NAMALWA (cell line): Measurements from ENCODE around the gene WNT5B.
"Not testable (repeated sequence)": the region's sequence is repeated elsewhere in the genome, so short reads cannot be mapped to it uniquely, and the experiment has no call there.

Source experiments
- DNase-seq: peaks from one replicate; pipeline ENCODE4 v3.0.0-alpha.2; 2015; ENCODE audit warnings: low spot score

WNT5B gene

GRCh38 chr12:1598757-1599156, 30.3 kb upstream of the WNT5B start:
- no peak for DNase-seq

DNA sequence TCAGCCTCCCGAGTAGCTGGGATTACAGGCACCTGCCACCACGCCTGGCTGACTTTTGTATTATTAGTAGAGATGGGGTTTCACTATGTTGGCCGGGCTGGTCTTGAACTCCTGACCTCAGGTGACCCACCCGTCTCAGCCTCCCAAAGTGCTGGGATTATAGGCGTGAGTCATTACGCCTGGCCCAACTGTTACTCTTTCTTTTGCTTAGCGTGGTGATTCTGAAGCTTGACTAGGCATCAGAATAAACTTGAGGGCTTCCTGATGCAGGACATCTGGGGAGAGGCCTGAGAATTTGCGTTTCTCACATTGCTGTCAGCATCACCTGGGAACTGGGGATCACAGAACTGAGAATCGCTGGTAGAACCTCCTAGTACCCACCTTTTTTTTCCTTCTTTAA, 26.3 kb upstream of the WNT5B start:
- not testable (repeated sequence) for DNase-seq

GRCh38 chr12:1603269-1603993, 25.6 kb upstream of the WNT5B start:
- no peak for DNase-seq

DNA sequence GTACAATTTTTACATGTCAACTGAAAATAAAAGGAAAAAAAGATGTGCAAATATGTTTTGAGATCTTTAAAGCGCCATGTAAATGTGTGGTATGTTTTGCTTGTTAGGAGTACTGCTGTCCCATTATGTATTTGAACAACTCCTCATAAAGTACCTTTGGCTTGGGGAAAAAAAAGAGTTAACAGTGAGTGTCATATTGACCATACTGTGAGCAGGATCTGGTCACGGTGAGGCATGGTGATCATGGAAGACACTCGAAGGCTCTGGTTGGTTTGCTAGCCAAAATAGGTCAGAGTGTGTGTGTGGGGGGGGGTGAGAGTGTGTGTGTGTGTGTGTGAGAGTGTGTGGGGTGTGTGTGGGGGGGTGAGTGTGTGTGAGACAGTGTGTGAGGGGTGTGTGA, 24.6 kb upstream of the WNT5B start:
- DNase-seq = no peak

GRCh38 chr12:1605129-1606020, 23.7 kb upstream of the WNT5B start:
- DNase-seq = peak; percentile 90

GRCh38 chr12:1606021-1606622, 22.9 kb upstream of the WNT5B start:
- DNase-seq = peak; percentile 64

DNA sequence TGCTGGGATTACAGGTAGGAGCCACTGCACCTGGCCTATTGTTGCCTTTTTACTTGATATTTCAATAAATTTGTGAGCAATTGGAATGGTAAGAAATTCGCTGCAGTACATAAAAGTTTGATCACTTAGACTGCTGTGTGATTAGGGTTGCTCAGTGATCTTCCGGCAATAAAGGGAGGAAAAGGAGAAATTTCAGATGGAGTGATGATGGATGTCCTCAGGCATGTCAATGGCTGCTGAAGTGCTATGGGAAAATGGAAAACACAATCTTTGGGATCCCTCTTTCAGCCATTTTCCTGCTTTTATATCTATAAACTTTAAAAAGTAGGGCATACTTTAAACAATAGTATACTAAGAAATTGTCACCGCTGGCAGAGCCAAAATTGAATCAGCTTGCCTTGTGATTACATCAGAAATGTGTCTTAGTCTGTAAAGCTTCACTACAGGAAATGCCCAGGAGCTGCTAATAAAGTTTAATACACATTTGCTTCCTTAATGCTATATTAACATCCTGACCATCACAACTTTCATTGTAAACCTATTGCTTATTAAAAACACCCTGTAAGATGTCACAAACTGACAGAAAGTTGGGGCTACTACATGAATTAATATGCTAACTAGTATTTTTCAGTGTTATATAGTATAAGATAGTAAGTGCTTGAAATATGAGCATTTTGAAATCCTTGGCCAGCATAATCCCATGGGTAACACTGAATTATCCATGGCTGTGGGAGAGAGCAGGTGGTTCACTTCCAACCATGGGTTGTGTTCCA, 20.9 kb upstream of the WNT5B start:
- peak; percentile 62 for DNase-seq

GRCh38 chr12:1608713-1609119, 20.3 kb upstream of the WNT5B start:
- peak; percentile 31 for DNase-seq

- DNase-seq = no peak
Measured at GRCh38 chr12:1610072-1610643, 18.9 kb upstream of the WNT5B start.

- no peak for DNase-seq
Measured at GRCh38 chr12:1611803-1612572, 17.0 kb upstream of the WNT5B start.

DNA sequence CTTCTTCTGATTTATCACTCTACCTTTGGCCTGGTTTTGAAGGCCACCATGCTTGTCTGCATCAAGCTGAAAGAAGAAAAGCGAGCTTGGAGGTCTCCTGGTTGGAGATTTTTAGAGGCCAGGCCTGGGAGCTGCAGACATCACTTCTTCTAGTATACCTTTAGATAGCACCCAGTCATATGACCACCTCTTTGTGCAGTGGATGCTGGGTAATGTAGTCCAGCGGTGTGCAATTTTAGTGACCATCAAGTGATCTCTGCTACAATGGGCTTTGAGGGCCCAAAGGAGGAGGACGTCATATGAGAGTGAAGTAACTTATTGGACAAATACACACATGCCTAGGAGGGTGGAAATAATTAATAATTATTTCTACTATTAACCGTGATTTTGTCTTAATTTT, 15.2 kb upstream of the WNT5B start:
- DNase-seq = no peak

DNA sequence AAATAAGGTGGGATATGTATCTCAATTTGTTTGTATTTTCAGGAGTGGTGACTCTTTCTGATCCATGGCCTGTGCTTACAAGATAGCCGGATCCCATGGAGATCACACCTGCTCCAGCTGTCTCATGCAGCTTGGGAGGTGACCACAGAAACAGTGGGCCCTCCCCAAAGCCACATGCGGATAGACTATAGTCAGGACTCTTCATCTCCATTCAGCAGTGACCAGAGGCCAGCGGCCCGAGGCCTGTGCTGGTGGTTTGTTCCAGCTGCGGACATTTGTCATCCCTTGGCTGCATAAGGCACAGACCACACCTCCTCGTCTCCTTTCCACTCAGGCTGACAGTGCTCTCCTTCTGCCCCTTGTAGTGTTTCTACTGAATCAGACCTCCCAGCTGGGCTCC, 14.7 kb upstream of the WNT5B start:
- DNase-seq = no peak

GRCh38 chr12:1616233-1617066, 12.6 kb upstream of the WNT5B start:
- peak; percentile 39 for DNase-seq

DNA sequence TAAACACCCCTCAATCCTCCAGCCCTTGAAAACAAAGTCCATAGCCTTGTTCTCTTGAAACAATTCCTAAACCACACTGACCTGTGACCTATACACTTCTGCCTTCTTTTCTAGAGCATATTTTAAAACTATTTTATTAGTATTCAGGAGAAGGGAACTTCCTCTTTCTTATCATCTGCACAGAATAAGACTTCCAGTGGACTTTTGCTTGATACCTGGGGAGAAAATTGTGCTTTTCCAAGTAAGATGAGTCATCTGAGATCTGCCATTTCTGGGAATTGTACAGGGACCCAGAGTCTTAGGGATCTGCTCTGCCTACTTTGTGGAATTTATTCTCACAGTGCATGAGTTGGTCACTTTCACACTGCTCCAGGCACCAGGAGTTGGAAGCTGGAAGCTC, 10.5 kb upstream of the WNT5B start:
- no peak for DNase-seq

DNA sequence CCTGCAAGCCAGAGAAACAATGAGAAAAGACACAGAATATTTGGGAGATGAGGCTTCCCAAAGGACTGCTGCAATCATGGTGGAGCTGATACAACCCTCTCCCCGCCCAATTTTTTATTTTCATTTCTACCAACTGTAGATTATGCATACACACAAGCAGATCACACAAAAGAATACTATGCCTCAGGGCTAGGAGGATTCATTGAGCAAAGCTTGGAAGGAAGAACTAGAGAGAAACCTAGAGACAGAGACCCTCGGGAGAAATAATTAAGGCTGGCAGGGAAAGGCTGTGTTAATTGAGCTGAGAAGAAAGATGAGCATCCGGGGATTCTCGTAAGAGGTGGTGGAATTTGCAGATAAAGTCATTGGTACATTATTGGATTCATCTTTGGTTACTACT, 9.9 kb upstream of the WNT5B start:
- no peak for DNase-seq

GRCh38 chr12:1619587-1619986, 9.4 kb upstream of the WNT5B start:
- no peak for DNase-seq

DNA sequence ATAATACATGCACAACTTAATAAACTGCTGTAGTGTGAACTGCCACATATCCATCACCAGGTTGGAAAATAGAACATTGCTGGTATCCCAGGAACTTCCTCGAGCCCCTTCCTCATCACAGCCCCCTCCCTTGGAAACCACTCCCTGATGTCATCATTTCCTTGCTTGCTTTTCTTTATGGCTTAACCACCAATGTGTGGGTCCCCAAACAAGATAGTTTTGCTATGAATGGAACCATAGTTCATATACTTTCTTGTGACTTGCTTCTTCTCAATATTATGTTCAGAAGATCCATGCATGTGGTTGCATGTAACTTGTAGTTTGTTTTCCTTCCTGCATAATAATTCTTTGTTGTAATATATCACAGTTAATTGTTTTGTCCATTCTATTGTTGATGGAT, 8.9 kb upstream of the WNT5B start:
- no peak for DNase-seq

- no peak for DNase-seq
Measured at GRCh38 chr12:1622406-1622805, 6.6 kb upstream of the WNT5B start.

DNA sequence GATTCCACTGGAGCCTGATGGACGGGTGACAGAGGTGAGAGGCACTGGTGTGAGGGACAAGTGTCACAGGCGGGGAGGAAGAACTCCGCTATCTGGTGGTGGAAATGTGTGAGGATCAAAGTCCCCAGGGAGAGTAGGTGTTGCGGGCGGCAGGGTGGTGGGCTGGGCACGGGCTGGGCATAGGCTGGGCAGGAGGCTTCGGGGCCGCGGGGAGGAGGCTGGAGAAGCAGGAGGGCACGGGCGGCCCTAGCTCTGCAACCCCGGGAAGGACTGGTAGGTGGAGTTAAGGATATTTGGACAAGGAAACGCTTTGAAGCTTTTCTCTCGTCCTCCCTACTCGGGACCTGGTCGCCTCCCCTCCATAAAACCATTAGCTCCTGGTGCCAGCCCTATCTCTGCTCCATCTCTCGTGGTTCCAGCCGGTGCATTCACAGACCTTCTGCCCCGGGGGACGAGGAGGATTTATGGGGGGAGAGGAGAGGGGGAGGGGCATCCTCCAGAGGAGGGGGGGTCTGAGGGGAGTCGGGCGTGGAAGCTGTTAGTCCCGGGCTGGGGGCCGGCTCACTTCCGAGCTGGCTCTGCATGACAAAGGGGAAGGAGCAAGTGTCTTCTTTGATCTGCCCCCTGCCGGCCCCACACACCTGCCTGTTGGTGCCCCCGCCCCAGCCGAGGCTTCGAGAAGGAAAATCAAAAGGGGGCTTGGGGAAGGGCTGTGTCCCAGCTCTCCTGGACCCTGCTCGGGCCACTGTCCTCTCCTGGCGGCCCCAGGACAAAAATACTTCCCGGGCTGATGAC, 504 bp downstream of the WNT5B start:
- DNase-seq = peak; percentile 56
